GM13976 (cell line): Measurements from ENCODE around the gene CHRNE.
A peak's percentile ranks its signal among the peaks of the same experiment; 100 is the strongest.
"Not testable (repeated sequence)": the region's sequence is repeated elsewhere in the genome, so short reads cannot be mapped to it uniquely, and the experiment has no call there.

Experiments used
- DNase-seq: peaks from one replicate; pipeline ENCODE4 v3.0.0; 2012; ENCODE audit warnings: low spot score
- in situ Hi-C: fragments of 300-500 bp; cut with MboI; formaldehyde crosslinking; loops from one replicate; pipeline ENCODE4 v1.12.0; 2022; ENCODE audit warnings: low sequenced_read_pairs, mixed read lengths, inconsistent platforms; ENCODE audit not compliant: unreplicated experiment
- TF ChIP-seq, protein P1 (sequence below): IDR thresholded peaks from 2 replicates; pipeline ENCODE4 v1.5.1; 2012; ENCODE audit warnings: borderline replicate concordance, mild to moderate bottlenecking; ENCODE audit not compliant: insufficient read depth; ENCODE audit errors: extremely low read depth, missing control alignments, control extremely low read depth

CHRNE gene

DNA sequence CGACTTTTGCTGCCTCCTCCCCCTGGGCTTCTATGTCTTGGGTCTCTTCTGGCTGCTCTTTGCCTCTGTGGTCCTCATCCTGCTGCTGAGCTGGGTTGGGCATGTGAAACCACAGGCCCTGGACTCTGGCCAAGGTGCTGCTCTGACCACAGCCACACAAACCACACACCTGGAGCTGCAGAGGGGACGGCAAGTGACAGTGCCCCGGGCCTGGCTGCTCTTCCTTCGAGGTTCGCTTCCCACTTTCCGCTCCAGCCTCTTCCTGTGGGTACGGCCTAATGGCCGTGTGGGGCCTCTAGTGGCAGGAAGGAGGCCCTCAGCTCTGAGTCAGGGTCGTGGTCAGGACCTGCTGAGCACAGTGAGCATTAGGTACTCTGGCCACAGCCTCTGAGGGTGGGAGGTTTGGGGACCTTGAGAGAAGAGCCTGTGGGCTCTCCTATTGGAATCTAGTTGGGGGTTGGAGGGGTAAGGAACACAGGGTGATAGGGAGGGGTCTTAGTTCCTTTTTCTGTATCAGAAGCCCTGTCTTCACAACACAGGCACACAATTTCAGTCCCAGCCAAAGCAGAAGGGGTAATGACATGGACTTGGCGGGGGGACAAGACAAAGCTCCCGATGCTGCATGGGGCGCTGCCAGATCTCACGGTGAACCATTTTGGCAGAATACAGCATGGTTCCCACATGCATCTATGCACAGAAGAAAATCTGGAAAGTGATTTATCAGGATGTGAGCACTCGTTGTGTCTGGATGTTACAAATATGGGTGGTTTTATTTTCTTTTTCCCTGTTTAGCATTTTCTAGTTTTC lies 31.5 kb upstream of the CHRNE start:
- DNase-seq, result peak; percentile 58
- in situ Hi-C loops, result no loop called here
- TF ChIP-seq, protein P1, sequence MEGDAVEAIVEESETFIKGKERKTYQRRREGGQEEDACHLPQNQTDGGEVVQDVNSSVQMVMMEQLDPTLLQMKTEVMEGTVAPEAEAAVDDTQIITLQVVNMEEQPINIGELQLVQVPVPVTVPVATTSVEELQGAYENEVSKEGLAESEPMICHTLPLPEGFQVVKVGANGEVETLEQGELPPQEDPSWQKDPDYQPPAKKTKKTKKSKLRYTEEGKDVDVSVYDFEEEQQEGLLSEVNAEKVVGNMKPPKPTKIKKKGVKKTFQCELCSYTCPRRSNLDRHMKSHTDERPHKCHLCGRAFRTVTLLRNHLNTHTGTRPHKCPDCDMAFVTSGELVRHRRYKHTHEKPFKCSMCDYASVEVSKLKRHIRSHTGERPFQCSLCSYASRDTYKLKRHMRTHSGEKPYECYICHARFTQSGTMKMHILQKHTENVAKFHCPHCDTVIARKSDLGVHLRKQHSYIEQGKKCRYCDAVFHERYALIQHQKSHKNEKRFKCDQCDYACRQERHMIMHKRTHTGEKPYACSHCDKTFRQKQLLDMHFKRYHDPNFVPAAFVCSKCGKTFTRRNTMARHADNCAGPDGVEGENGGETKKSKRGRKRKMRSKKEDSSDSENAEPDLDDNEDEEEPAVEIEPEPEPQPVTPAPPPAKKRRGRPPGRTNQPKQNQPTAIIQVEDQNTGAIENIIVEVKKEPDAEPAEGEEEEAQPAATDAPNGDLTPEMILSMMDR, result peak; percentile 29

- TF ChIP-seq, protein P1, result no peak
- no peak for DNase-seq
- in situ Hi-C loops, result no loop called here
Measured at GRCh38 chr17:4933646-4934045, 30.7 kb upstream of the CHRNE start.

GRCh38 chr17:4932756-4933155 lies 29.9 kb upstream of the CHRNE start:
- TF ChIP-seq, protein P1, result no peak
- DNase-seq, result no peak
- in situ Hi-C loops, result no loop called here

DNA sequence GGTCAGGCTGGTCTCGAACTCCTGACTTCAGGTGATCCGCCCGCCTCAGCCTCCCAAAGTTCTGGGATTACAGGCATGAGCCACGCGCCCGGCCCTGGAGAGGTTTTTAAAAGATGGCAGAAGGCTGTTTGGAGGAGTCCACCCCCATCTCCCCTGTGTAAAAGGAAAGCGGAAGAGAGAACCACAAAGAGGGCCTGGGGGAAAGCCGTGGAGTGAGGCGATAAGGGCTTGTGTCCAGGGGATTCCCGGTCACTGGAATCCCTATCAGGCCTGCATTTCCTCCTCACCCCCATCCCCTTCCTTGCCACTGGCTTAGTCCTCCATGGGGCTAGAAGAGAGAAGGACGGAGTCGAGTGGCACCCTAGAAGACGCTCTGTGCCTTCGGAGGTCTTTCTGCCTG lies 29.1 kb upstream of the CHRNE start, which contains the start of gene GP1BA:
TSS of gene GP1BA (plus strand) at position 315 of the 400 bp plus-strand sequence. CDS start 328 bp downstream, outside the sequence.
- no peak for DNase-seq
- TF ChIP-seq, protein P1, result no peak
- in situ Hi-C loops, result no loop called here

DNA sequence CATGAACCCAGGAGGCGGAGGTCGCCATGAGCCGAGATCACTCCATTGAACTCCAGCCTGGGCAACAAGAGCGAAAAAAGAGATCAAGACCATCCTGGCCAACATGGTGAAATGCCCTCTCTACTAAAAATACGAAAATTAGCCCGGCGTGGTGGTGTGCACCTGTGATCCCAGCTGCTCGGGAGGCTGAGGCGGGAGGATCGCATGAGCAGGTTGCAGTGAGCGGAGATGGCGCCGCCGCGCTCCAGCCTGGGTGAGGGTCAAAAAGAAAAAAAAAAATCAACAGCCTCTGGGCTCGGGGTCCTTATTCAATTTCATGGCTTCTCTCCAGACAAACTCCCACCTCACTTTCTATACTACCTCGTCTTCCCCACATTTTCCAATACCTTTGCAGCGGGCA lies 26.0 kb upstream of the CHRNE start:
- no peak for DNase-seq
- in situ Hi-C loops, result no loop called here
- TF ChIP-seq, protein P1, result no peak

DNA sequence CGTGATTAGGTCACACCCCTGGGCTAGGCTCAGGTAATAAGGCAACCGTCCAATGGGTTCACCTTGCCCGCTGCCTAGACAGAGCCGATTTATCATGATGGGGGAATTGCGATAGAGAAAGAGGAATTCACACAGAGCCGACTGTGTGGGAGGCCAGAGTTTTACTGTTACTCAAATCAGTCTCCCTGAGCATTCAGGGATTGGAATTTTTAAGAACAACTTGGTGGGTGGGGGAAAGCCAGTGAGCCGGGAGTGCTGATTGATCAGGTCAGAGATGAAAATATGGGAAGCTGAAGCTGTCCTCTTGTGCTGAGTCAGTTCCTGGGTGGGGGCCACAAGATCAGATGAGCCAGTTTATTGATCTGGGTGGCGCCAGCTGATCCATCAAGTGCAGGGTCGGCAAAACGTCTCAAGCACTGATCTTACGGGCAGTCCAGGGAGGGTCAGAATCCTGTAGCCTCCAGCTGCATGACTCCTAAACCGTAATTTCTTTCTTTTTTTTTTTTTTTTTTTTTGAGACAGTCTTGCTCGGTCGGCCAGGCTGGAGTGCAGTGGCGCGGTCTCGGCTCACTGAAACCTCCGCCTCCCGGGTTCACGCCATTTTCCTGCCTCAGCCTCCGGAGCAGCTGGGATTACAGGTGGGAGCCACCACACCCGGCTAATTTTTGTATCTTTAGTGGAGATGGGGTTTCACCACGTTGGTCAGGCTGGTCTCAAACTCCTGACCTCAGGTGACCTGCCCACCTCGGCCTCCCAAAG lies 23.9 kb upstream of the CHRNE start:
- in situ Hi-C loops, DNase-seq: not testable (repeated sequence)

DNA sequence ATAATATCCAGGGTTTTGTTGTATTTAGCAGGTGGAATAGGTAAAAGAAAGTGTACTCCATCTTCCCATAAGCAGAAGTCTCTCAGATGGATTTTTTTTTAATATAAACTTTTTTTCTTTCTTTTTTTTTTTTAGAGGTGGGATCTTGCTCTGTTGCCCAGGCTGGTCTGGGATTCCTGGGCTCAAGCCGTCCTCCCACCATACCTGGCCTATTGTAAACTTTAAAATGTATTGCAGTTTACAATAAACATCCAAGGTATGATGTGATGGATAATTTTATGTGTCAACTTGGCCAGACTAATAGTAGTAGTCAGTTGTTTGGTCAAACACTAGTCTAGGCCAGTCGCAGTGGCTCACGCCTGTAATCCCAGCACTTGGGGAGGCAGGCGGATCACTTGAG lies 18.4 kb upstream of the CHRNE start:
- in situ Hi-C loops, result no loop called here
- TF ChIP-seq, protein P1, result no peak
- no peak for DNase-seq
